WTC11 (cell line): ENCODE data around the gene SHOC2. TPM values are rescaled to one million over a fixed set of nuclear protein-coding genes. Genes with fewer than 3 reads are reported as not detected.

Experiments
- ATAC-seq: fragments of 200-7000 bp; cut with Tn5 transposase; 2 replicates; pipeline ENCODE4 v1.10.0; 2021; ENCODE audit warnings: mild to moderate bottlenecking, moderate library complexity
- CTCF ChIA-PET: fragments of 300-600 bp; sonication (Branson Sonifier 250); formaldehyde crosslinking; loops from one replicate; lab custom pipeline; 2021; ENCODE audit warnings: antibody characterized with exemption; lab: Charles Lee
- POLR2A ChIA-PET: fragments of 350-600 bp; sonication (Branson Sonifier 250); formaldehyde crosslinking; loops from one replicate; lab custom pipeline; 2021; ENCODE audit warnings: antibody characterized with exemption; lab: Charles Lee
- DNase-seq: peaks from one replicate; pipeline ENCODE4 v3.0.0; 2021; ENCODE audit warnings: low spot score
- H3K27ac Mint-ChIP-seq: 2 replicates; pipeline ENCODE4 v1.8.0; 2021; ENCODE audit warnings: mixed read lengths
- H3K27me3 Mint-ChIP-seq: 2 replicates; pipeline ENCODE4 v1.8.0; 2021; ENCODE audit warnings: low read depth, mild to moderate bottlenecking, moderate library complexity, mixed read lengths
- H3K36me3 Mint-ChIP-seq: 2 replicates; pipeline ENCODE4 v1.8.0; 2021; ENCODE audit warnings: mixed read lengths
- H3K4me1 Mint-ChIP-seq: 2 replicates; pipeline ENCODE4 v1.8.0; 2022; ENCODE audit warnings: mixed read lengths
- H3K4me3 Mint-ChIP-seq: 2 replicates; pipeline ENCODE4 v1.8.0; 2021; ENCODE audit warnings: mild to moderate bottlenecking, moderate library complexity, mixed read lengths
- H3K9me3 Mint-ChIP-seq: 2 replicates; pipeline ENCODE4 v1.8.0; 2021; ENCODE audit warnings: mixed read lengths
- AR ChIP-seq: fragments of 250-450 bp; sonication (Bioruptor Pico); IDR thresholded peaks from 2 replicates; pipeline ENCODE4 v1.9.0; 2021; ENCODE audit warnings: mild to moderate bottlenecking
- ATF2 ChIP-seq: sonication (generic); formaldehyde crosslinking; IDR thresholded peaks from 2 replicates; pipeline ENCODE4 v1.8.1; 2022; ENCODE audit warnings: low read depth, missing genetic modification reagents, borderline replicate concordance
- ATF6 ChIP-seq: sonication (generic); formaldehyde crosslinking; IDR thresholded peaks from 2 replicates; pipeline ENCODE4 v1.8.1; 2023; ENCODE audit warnings: mild to moderate bottlenecking, missing genetic modification reagents
- CTCF ChIP-seq: fragments of 200-600 bp; IDR thresholded peaks from 2 replicates; pipeline ENCODE4 v1.8.0; 2022; ENCODE audit warnings: antibody characterized with exemption
- E2F1 ChIP-seq: sonication (generic); formaldehyde crosslinking; IDR thresholded peaks from 2 replicates; pipeline ENCODE4 v1.8.0; 2022; ENCODE audit warnings: mild to moderate bottlenecking, missing genetic modification reagents
- E2F5 ChIP-seq: sonication (generic); formaldehyde crosslinking; IDR thresholded peaks from 2 replicates; pipeline ENCODE4 v1.8.1; 2022; ENCODE audit warnings: mild to moderate bottlenecking, moderate library complexity, missing genetic modification reagents
- ERG ChIP-seq: fragments of 250-450 bp; sonication (Bioruptor Pico); IDR thresholded peaks from 2 replicates; pipeline ENCODE4 v1.8.0; 2021; ENCODE audit warnings: mild to moderate bottlenecking
- JUN ChIP-seq: sonication (generic); formaldehyde crosslinking; IDR thresholded peaks from 2 replicates; pipeline ENCODE4 v1.8.0; 2023; ENCODE audit warnings: mild to moderate bottlenecking, missing genetic modification reagents
- NFE2L1 ChIP-seq: sonication (generic); formaldehyde crosslinking; IDR thresholded peaks from 2 replicates; pipeline ENCODE4 v1.8.1; 2023; ENCODE audit warnings: missing genetic modification reagents
- NR2C2 ChIP-seq: sonication (generic); formaldehyde crosslinking; IDR thresholded peaks from 2 replicates; pipeline ENCODE4 v1.8.0; 2022; ENCODE audit warnings: mild to moderate bottlenecking, missing genetic modification reagents
- NR3C1 ChIP-seq: sonication (generic); formaldehyde crosslinking; conservative IDR thresholded peaks from 2 replicates; pipeline ENCODE4 v1.8.1; 2023; ENCODE audit warnings: low read depth, mild to moderate bottlenecking, missing genetic modification reagents
- PRRX2 ChIP-seq: fragments of 250-450 bp; sonication (Bioruptor Pico); IDR thresholded peaks from 2 replicates; pipeline ENCODE4 v1.8.0; 2021; ENCODE audit warnings: mild to moderate bottlenecking
- RORB ChIP-seq: fragments of 250-450 bp; sonication (Bioruptor Pico); IDR thresholded peaks from 2 replicates; pipeline ENCODE4 v1.9.0; 2021; ENCODE audit warnings: mild to moderate bottlenecking
- TEAD4 ChIP-seq: sonication (generic); formaldehyde crosslinking; IDR thresholded peaks from 2 replicates; pipeline ENCODE4 v1.8.0; 2022; ENCODE audit warnings: mild to moderate bottlenecking, missing genetic modification reagents
- TP53 ChIP-seq: sonication (generic); formaldehyde crosslinking; IDR thresholded peaks from 2 replicates; pipeline ENCODE4 v1.8.1; 2023; ENCODE audit warnings: mild to moderate bottlenecking, missing genetic modification reagents
- ZBTB21 ChIP-seq: sonication (generic); formaldehyde crosslinking; IDR thresholded peaks from 2 replicates; pipeline ENCODE4 v1.8.1; 2023; ENCODE audit warnings: mild to moderate bottlenecking, missing genetic modification reagents, borderline replicate concordance
- ZBTB43 ChIP-seq: sonication (generic); formaldehyde crosslinking; IDR thresholded peaks from 2 replicates; pipeline ENCODE4 v1.8.1; 2023; ENCODE audit warnings: mild to moderate bottlenecking, missing genetic modification reagents
- ZNF138 ChIP-seq: sonication (generic); formaldehyde crosslinking; conservative IDR thresholded peaks from 2 replicates; pipeline ENCODE4 v1.8.1; 2022; ENCODE audit warnings: mild to moderate bottlenecking, moderate library complexity, missing genetic modification reagents
- ZNF219 ChIP-seq: sonication (generic); formaldehyde crosslinking; IDR thresholded peaks from 2 replicates; pipeline ENCODE4 v1.8.0; 2023; ENCODE audit warnings: missing genetic modification reagents, mild to moderate bottlenecking, borderline replicate concordance
- total RNA-seq: library from RNA; stranded (reverse); gene quantifications from 3 replicates; pipeline ENCODE4 v1.2.3, GENCODE V29; 2021

SHOC2 gene
- total RNA-seq, 1 experiment from 2014 or later = 21.6 TPM

GRCh38 chr10:110876000-110876399 lies 43.4 kb upstream of the SHOC2 start (continued):
- TF ChIP-seq ATF6 (CRISPR knock-in tag) (no peak), TP53 (CRISPR knock-in tag) (no peak), NR2C2 (no peak), E2F5 (no peak), TEAD4 (CRISPR knock-in tag) (no peak), NFE2L1 (CRISPR knock-in tag) (no peak), JUN (no peak), RORB (CRISPR knock-in tag) (no peak), NR3C1 (CRISPR knock-in tag) (no peak), ZNF138 (CRISPR knock-in tag) (no peak)

- TF ChIP-seq JUN = no peak
- TF ChIP-seq PRRX2 (CRISPR knock-in tag) = no peak
- no peak for TF ChIP-seq ZBTB43 (CRISPR knock-in tag)
- TF ChIP-seq ZBTB21 = no peak
- TF ChIP-seq CTCF = no peak
- TF ChIP-seq E2F1 (CRISPR knock-in tag) = no peak
- no peak for TF ChIP-seq ATF6 (CRISPR knock-in tag)
- DNase-seq (no peak), ATAC-seq (no peak)
- Mint-ChIP-seq H3K9me3 (no peaks in the 10 kb centered on the region), H3K4me3 (no peak overlapping the region), H3K27ac (no peak overlapping the region), H3K4me1 (peaks cover 8% of the 10 kb centered on the region; the same call in 1 of the 2 replicates), H3K27me3 (no peaks in the 10 kb centered on the region), H3K36me3 (peaks cover 6% of the 10 kb centered on the region)
- POLR2A ChIA-PET = no interaction called here
- CTCF ChIA-PET = interaction anchor here (1.6 kb wide), 1 partner anchor 17 kb away, joined by 6 read pairs; no protein-coding TSS in a partner anchor
Observed at GRCh38 chr10:110876788-110877187, 42.6 kb upstream of the SHOC2 start.

GRCh38 chr10:110880012-110880411 lies 39.4 kb upstream of the SHOC2 start:
- CTCF ChIA-PET = interaction anchor here (0.7 kb wide), 1 partner anchor 199 kb away, joined by 3 read pairs; no protein-coding TSS in a partner anchor
- DNase-seq = no peak
- no peaks in the 10 kb centered on the region for H3K27me3 Mint-ChIP-seq
- H3K9me3 Mint-ChIP-seq = no peaks in the 10 kb centered on the region
- H3K4me3 Mint-ChIP-seq = no peak overlapping the region
- H3K36me3 Mint-ChIP-seq = peaks cover 8% of the 10 kb centered on the region
- no peaks in the 10 kb centered on the region for H3K4me1 Mint-ChIP-seq
- no peak for ATAC-seq
- POLR2A ChIA-PET = interaction anchor here (0.6 kb wide), 1 partner anchor 8 kb away, joined by 3 read pairs; the partner anchor contains the start of gene PDCD4
- no peak overlapping the region for H3K27ac Mint-ChIP-seq
- no peak for TF ChIP-seq AR (CRISPR knock-in tag)
- no peak for TF ChIP-seq ZNF219 (CRISPR knock-in tag)
- TF ChIP-seq ERG (CRISPR knock-in tag) = no peak
- TF ChIP-seq ATF2 (CRISPR knock-in tag) = no peak
